ENCODE measurements around the gene SLC1A2.

DNA sequence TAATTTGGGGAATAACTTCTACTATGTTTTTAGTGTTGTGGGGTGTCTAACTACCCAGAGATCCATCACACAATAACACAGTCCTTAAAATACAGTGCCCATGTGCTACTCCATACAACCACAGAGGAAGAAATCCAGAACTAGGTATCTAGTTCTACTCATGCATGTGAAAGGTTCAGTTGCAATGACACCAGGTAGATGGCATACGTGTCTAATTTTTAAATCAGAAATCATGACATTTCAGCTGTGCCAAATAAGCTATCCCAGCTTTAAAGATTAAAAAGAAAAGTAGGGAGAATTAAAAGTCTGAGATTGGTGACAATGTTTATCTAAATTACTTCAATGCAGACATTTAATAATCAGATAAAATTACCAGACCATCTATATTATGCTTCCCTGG, 158.2 kb downstream of the SLC1A2 start:
- no peak for TF ChIP-seq POLR2A (IDR thresholded peaks at IDR 0.05)
- TF ChIP-seq, protein P1, sequence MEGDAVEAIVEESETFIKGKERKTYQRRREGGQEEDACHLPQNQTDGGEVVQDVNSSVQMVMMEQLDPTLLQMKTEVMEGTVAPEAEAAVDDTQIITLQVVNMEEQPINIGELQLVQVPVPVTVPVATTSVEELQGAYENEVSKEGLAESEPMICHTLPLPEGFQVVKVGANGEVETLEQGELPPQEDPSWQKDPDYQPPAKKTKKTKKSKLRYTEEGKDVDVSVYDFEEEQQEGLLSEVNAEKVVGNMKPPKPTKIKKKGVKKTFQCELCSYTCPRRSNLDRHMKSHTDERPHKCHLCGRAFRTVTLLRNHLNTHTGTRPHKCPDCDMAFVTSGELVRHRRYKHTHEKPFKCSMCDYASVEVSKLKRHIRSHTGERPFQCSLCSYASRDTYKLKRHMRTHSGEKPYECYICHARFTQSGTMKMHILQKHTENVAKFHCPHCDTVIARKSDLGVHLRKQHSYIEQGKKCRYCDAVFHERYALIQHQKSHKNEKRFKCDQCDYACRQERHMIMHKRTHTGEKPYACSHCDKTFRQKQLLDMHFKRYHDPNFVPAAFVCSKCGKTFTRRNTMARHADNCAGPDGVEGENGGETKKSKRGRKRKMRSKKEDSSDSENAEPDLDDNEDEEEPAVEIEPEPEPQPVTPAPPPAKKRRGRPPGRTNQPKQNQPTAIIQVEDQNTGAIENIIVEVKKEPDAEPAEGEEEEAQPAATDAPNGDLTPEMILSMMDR (IDR thresholded peaks at IDR 0.05): no peak

Measured in thyroid gland (tissue), 4 donors.